Globus pallidus (tissue), 1 donor: Measurements from ENCODE around the gene SIRT3.

ENCODE experiments used
- DNase-seq: peaks from one replicate; pipeline ENCODE4 v3.0.0-alpha.2; 2015; ENCODE audit warnings: low spot score

SIRT3 gene

GRCh38 chr11:270451-271318, 34.5 kb upstream of the SIRT3 start:
- no peak for DNase-seq

GRCh38 chr11:269146-269890, 33.2 kb upstream of the SIRT3 start:
- DNase-seq = peak; percentile 47

- DNase-seq = peak; percentile 39
Observed at GRCh38 chr11:268716-269145, 32.6 kb upstream of the SIRT3 start.

DNA sequence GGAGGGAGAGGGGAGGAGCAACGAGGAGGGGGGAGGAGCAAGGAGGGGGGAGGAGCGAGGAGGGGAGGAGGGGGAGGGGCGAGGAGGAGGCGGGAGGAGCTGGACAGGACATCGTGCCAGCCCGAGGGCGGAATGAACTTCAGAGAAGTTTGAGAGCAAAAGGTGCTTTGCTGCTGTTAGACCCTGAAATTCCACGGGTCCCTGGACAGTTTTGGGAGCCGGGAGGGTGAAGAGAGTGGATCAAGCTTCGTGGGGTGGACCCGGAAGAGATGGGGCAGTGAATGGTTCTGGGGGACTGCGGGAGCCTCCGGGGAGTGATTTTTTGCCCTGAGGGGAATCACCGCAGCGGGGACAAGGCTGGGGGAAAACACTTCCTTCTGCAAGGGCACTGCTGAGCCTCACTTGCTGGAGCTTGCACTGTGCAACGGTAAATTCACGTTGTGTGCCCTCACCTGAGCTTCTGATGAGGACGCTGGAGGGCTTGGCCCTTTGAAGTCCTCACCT, 31.4 kb upstream of the SIRT3 start:
- no peak for DNase-seq

DNA sequence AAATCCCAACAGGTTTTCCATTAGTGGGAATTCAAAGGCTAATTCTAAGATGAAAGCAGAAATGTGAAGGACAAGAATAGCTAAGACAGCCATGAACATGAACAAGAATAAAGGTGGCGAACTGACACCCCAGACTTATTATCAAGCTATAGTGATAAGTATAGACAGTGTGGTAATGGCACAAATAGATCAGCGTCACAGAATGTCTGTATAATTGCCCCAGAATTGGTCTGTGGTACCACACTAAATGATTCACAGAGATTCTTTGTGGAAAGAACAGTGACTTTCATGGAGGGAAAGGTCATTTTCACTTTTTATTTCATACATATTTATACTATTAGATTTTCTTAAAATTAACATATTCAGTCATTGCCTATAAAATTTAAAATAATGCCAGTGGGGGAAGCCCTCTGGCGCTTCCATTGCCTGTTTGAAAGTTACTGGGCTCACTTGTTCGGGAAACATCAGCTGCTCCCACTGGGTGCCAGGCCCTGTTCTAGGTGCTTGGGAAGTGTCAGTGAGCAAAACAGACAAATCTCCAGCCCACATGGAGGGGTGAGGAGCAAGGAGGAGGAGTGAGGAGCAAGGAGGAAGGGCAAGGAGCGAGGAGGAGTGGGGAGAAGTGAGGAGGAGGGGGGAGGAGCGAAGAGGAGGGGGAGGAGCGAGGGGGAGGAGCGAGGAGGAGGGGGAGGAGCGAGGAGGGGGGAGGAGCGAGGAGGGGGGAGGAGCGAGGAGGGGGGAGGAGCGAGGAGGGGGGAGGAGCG, 30.7 kb upstream of the SIRT3 start:
- no peak for DNase-seq

- DNase-seq = no peak
Observed at GRCh38 chr11:261624-262023, 25.5 kb upstream of the SIRT3 start.

- DNase-seq = no peak
Observed at GRCh38 chr11:259413-259812, 23.3 kb upstream of the SIRT3 start.

DNA sequence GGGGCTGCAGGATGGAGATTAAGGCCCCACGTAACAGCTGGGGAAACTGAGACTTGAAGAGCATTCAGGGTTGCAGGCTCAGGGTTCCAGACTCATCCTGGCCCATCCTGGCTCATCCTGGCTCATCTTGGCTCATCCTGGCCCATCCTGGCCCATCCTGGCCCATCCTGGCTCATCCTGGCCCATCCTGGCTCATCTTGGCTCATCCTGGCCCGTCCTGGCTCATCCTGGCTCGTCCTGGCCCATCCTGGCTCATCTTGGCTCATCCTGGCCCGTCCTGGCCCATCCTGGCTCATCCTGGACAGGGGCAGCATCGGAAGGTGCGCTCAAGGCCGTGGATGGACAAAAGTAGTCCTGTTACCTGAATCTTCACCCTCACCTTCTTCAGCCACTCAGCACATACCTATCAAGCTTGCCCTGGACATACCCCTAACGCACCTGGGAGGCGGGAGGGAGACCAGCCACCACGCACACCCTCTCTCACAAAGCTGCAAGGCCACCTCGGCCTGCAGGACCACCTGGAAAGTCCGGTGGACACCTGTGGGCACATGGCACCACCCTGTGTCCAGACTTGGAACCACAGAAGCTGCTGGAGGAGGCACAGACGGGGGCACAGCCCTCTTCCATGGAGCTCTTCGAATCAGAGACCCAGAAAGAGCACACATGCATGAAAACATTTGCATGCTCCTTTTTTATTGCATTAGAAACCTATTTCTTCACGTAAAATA, 21.8 kb upstream of the SIRT3 start:
- DNase-seq = no peak

- no peak for DNase-seq
Observed at GRCh38 chr11:256952-257737, 21.0 kb upstream of the SIRT3 start.

DNA sequence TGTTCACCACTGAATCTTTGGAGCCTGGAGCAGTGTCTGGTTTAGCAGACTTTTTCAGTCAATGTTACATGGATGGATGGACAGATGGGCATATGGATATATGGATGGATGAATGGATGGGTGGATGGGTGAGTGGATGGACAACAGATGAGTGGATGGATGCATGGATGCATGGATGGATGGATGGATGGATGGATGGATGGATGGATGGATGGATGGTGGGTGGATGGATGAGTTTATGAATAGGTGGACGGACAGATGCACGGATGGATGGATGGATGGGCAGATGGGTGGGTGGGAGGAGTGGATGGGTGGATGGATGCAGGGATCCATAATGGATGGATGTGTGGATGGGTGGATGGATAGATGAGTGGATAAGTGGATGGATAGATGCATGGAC, 19.7 kb upstream of the SIRT3 start:
- no peak for DNase-seq

- no peak for DNase-seq
Observed at GRCh38 chr11:255176-255575, 19.0 kb upstream of the SIRT3 start.

DNA sequence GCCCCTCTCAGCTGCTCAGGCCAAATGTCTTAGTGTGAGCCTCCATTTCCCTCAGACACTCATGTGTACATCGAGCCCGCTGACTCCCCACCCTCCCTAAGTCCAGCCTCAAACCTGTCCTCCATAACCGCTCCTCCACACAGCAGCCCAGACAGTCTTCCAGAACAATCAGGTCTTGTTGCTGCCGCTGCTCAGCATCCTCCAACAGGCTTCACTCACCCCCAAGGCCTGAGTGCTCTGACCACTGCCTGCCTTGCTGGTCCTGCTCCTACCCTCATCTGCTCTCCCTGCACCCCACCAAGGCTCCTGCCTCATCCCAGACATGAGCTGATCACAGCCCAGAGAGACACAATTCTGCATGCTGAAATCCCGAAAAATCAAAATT, 17.7 kb upstream of the SIRT3 start:
- no peak for DNase-seq

GRCh38 chr11:253160-253885, 17.2 kb upstream of the SIRT3 start:
- DNase-seq = no peak

GRCh38 chr11:252666-253065, 16.5 kb upstream of the SIRT3 start:
- DNase-seq = no peak

GRCh38 chr11:251550-251949, 15.4 kb upstream of the SIRT3 start:
- DNase-seq = no peak

DNA sequence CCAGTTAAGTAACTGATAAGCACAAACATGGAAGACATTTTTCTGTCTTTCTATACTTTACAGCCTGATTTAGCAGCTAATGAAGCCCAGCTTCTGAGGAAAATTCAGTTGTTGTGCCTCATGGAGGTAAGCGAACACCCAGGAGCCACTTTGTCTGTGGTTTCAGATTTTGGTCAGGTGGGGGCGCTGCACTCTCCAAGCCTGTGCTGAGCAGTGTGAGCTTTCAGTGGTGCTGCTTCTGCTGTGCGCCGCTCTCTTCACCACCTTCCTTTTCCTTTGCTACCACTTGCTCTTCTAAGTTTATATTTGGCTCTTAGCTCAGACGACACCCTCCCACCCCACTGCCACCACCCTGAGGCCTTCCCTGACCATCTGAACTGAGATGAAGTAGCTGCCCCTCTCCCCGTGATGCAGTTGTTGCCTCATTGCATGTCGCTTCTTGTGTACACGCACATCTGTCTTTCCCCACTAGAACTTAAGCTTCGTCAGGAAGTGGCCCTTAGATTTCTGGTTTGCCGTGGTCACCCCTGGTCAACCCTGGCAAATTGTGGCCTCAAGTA, 14.7 kb upstream of the SIRT3 start:
- no peak for DNase-seq

DNA sequence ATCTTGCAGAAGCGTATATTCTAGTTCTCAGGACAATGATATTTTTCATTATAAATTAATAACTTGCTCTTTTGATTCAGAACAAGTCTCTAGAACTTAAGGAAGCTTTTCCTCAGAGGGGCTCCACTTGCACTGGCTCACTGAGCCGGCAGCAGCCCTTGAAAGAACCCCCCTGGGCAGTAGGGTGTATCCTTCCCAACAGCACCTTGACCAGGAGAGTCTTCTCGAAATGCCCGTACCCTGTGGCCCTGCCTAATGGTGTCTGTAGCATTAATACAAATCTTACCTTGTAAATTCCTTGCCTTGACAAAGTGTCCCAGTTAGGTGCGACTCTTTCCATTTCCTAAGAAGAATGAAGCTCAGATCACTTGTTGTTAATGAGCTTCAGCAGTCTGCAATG, 14.1 kb upstream of the SIRT3 start:
- DNase-seq = no peak

DNA sequence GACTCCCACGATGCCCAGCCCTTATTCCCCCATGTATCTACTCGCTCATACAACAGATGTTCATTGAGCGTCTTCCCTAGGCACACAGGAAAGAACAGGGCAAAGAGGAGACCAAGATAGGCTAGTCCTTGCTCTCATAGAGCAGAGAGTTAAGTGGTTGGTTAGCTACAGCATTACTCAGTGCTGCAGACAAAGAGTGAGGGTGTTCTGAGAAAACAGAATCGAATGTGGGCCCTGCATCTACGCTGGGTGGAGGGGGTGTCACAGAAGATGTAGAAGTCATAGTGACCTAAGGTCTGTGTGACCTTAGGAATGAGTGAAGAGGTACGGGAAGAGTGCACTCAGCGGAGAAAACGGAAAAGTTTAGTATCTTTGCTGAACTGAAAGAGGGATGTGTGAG, 12.9 kb upstream of the SIRT3 start:
- no peak for DNase-seq

DNA sequence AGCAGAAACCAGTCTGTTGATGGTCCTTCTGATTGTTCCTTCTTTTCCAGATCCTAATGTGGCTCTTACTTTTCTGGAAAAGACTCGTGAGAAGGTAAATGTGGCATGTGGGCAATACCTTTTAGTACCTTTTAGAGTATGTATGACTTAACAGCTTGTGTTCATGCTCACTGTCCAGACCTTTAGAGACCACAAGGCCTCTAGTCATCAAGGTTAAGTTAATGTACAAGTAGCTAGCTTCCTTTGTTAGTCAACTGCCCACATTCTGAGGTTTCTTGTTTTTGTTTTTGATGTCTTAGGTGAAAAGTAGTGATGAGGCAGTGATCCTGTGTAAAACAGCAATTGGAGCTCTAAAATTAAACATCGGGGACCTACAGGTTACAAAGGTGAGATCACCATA, 8.2 kb upstream of the SIRT3 start:
- no peak for DNase-seq

- DNase-seq = no peak
Observed at GRCh38 chr11:241634-242033, 5.5 kb upstream of the SIRT3 start.
